ENCODE measurements around the gene ARID3B.
A peak's percentile ranks its signal among the peaks of the same experiment; 100 is the strongest.
"Not testable (repeated sequence)": the region's sequence is repeated elsewhere in the genome, so short reads cannot be mapped to it uniquely, and the experiment has no call there.

The ARID3B gene, protein sequence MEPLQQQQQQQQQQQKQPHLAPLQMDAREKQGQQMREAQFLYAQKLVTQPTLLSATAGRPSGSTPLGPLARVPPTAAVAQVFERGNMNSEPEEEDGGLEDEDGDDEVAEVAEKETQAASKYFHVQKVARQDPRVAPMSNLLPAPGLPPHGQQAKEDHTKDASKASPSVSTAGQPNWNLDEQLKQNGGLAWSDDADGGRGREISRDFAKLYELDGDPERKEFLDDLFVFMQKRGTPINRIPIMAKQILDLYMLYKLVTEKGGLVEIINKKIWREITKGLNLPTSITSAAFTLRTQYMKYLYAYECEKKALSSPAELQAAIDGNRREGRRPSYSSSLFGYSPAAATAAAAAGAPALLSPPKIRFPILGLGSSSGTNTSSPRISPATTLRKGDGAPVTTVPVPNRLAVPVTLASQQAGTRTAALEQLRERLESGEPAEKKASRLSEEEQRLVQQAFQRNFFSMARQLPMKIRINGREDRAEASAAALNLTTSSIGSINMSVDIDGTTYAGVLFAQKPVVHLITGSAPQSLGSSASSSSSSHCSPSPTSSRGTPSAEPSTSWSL
- total RNA-seq = 41.4 to 96.8 (median 62.5) reads per million in 9 experiments

DNA sequence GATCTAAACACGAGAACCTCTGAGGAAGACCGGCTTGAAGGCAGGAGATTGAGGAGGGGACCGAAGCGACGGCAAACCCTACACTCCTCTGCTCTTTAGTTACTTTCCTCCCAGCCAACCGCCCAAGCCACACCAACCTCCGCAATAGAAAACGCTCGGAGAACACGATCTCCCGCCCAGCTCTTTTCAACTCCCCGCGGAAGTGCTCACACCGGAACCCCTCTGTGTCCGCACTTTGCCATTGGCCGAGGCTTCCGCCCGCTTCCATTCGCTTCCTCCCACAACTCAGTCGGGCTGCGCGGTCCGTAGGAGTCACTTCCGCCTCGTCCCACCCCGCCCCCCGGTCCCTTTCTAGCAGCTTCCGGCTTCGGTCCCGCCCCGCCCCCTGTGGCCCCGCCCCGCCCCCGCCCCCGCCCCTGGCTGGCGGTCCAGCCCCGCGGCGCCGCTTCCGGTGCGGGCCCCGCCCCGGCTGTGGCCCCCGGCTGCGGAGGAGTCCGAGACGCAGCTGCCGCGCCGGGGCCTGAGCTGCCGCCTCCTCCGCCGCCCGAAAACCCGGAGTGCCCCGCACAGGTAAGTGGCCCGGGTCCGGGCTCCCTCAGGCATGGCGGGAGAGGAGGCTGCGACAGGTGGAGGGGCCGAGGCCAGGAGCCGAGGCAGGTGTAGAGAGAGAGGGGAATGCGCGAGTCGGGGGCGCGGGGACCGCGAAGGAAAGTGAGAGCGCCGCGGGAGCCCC, at the start of gene ARID3B:
Gene ARID3B, plus strand, starts transcription at position 460 of the 733 bp plus-strand sequence. CDS start 2,717 bp downstream, outside the sequence.
- peak within 1 kb of the TSS; percentile 91 to 96 for H3K4me3 Mint-ChIP-seq
- H3K27ac Mint-ChIP-seq = peak within 1 kb of the TSS; percentile 74 to 92
- no peaks in the 10 kb centered on the region for H3K27me3 Mint-ChIP-seq
- peaks cover 19% of the 10 kb centered on the region for H3K36me3 Mint-ChIP-seq (ENCODE audit: insufficient read depth)
- ATAC-seq (replicated peaks) = peak; percentile 87
- DNase-seq = peak; percentile 84 to 87 (median 85)
- no peaks in the 10 kb centered on the region for H3K9me3 Mint-ChIP-seq
- H3K4me1 Mint-ChIP-seq (ENCODE audit: low read depth in 2 of 2) = peaks cover 39 to 45% of the 10 kb centered on the region in 2 donors

DNA sequence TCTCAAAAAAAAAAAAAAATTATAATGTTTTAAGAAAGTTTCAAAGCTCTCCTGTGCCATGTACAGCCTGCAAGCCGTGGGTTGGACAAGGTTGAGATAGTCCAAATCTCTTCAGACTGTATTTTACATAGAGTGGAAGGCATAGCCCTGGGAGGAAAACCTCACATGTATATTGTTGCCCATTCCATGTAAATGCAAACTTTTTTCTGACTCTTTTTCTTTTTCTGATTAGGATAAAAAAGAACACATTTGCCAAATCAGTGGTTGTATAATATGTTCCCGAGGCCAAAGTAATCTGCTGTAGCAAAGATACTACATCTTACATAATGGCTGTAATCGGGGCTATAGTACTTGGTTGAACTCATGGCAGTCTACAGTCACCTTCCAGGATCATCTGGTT, 44.4 kb upstream of the ARID3B start:
- no peaks in the 10 kb centered on the region for H3K9me3 Mint-ChIP-seq
- no peak overlapping the region for H3K27ac Mint-ChIP-seq
- peaks cover 11% of the 10 kb centered on the region for H3K36me3 Mint-ChIP-seq (ENCODE audit: insufficient read depth)
- no peaks in the 10 kb centered on the region for H3K4me1 Mint-ChIP-seq (ENCODE audit: low read depth in 2 of 2)
- no peak overlapping the region for H3K4me3 Mint-ChIP-seq
- ATAC-seq (replicated peaks) = no peak
- no peaks in the 10 kb centered on the region for H3K27me3 Mint-ChIP-seq
- DNase-seq = no peak

DNA sequence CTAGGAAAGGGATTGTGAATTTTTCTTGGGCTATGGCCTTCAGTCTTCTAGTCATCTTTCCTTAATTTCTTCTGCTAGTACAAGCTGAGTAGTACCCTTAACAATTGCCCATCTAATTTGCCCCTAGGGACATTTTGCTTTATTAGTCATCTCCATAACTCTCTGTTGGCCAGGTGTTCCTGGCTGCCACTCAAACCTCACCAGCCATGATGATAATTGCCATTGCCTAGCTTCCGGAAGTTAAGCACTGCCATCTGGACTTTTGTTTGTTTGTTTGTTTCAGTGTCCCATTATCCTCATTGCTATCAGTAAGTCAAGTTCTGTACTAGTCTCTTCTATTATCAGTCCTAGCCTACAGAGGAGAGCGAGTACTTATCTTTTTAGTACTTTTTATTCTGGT, 43.4 kb upstream of the ARID3B start:
- DNase-seq = no peak
- Mint-ChIP-seq H3K9me3 (no peaks in the 10 kb centered on the region), H3K27ac (no peak overlapping the region), H3K4me1 (ENCODE audit: low read depth in 2 of 2) (no peaks in the 10 kb centered on the region), H3K36me3 (ENCODE audit: insufficient read depth) (peaks cover 9% of the 10 kb centered on the region), H3K4me3 (no peak overlapping the region), H3K27me3 (no peaks in the 10 kb centered on the region)
- no peak for ATAC-seq (replicated peaks)

DNA sequence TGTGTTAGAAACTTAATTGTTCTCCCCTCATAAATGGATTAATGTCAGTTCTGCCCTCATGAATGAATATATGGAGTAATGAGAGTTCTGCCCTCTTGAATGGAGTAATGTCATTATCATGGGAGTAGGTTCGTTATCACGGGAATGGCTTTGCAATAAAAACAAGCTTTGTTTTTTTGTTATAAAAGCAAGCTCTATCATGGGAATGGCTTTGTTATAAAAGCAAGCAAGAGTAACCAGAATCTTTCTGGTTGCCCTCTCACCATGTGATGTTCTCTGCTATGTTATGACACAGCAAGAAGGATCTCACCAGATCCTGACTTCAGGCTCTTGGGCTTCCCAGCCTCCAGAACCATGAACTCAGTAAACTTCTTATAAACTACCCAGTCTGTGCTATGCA, 41.7 kb upstream of the ARID3B start:
- Mint-ChIP-seq H3K36me3 (ENCODE audit: insufficient read depth) (peaks cover 8% of the 10 kb centered on the region), H3K27me3 (no peaks in the 10 kb centered on the region), H3K9me3 (no peaks in the 10 kb centered on the region), H3K4me1 (ENCODE audit: low read depth in 2 of 2) (no peaks in the 10 kb centered on the region), H3K27ac (no peak overlapping the region), H3K4me3 (no peak overlapping the region)
- no peak for DNase-seq
- ATAC-seq (replicated peaks) = no peak

DNA sequence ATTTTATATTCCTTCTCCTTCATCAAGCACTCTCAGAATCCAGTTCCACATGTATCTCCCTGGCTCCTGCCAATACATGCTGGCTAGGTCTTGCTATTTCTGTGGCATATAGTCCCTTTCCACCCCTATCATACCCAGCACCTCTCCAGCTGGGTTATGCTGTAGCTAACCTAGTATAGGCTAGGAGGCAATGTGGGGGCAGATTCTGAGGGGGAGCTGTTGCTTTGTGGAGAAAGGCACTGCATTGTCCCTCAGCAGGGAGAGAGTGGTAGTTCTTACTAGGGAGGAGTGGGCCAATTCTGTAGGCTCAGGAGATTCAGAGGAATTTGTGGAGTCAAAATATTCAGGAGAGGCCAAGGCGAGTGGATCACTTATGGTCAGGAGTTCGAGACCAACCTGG, 40.6 kb upstream of the ARID3B start:
- Mint-ChIP-seq H3K27ac (no peak overlapping the region), H3K36me3 (ENCODE audit: insufficient read depth) (peaks cover 8% of the 10 kb centered on the region), H3K27me3 (no peaks in the 10 kb centered on the region), H3K9me3 (no peaks in the 10 kb centered on the region), H3K4me3 (no peak overlapping the region), H3K4me1 (ENCODE audit: low read depth in 2 of 2) (no peaks in the 10 kb centered on the region)
- ATAC-seq (replicated peaks) (no peak), DNase-seq (no peak)

DNA sequence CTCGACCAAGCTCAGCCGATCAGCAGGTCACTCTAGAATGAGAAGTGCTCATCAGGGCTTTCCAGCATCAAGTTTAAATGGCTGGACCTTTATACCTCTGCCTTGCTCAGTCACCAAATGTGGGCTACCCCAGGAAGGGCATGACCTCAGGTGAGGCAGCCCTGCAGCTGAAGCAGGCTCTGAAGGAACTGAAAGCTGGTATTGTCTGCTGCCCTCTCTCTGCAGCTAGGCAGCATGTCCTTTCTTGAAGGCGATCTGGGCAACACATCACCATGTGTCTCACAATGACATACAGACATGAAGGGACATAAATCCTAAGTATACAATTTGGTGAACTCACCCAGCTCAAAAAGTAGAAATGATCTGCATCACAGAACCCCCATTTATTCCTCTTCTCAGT, 38.7 kb upstream of the ARID3B start:
- no peak for ATAC-seq (replicated peaks)
- Mint-ChIP-seq H3K4me1 (ENCODE audit: low read depth in 2 of 2) (no peaks in the 10 kb centered on the region), H3K27me3 (no peaks in the 10 kb centered on the region), H3K9me3 (no peaks in the 10 kb centered on the region), H3K4me3 (no peak overlapping the region), H3K27ac (no peak overlapping the region), H3K36me3 (ENCODE audit: insufficient read depth) (peaks cover 8% of the 10 kb centered on the region)
- no peak for DNase-seq

DNA sequence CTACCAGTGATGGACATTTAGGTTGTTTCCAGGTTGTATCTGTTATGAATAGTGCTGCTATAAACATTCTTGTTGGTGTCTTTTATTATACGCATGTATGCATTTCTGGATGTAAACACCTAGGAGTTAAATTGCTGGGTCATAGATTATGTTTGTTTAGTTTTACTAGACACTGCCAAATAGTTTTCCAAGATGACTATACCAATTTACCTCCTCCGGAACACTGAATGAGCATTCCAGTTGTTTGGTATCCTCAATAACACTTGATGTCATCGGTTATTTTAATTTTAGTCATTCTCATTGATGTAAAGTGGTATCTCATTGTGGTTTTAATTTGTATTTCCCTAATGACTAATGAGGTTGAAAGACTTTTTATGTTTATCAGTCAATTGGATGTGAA, 36.6 kb upstream of the ARID3B start:
- Mint-ChIP-seq H3K9me3 (no peaks in the 10 kb centered on the region), H3K4me3 (no peak overlapping the region), H3K27me3 (no peaks in the 10 kb centered on the region), H3K4me1 (ENCODE audit: low read depth in 2 of 2) (no peaks in the 10 kb centered on the region), H3K36me3 (ENCODE audit: insufficient read depth) (peaks cover 12% of the 10 kb centered on the region), H3K27ac (no peak overlapping the region)
- ATAC-seq (replicated peaks) (no peak), DNase-seq (no peak)

DNA sequence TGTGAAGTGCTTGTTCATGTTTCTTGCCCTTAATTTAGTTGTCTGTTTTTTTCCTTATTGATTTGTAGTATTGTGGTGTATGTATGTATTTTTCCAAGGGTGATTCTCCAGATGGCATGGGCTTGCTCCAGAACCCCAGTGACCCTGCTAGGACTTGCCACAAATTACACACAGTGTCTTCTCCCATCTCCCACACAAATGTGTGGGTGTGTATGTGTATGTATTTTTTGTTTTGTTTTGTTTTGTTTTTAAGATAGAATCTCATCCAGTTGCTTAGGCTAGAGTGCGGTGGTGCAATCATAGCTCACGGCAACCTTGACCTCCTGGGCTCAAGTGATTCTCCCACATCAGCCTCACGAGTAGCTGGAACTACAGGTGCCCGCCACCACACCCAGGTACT, 36.2 kb upstream of the ARID3B start:
- H3K9me3 Mint-ChIP-seq = no peaks in the 10 kb centered on the region
- DNase-seq = no peak
- H3K36me3 Mint-ChIP-seq (ENCODE audit: insufficient read depth) = peaks cover 13% of the 10 kb centered on the region
- H3K4me3 Mint-ChIP-seq = no peak overlapping the region
- H3K27ac Mint-ChIP-seq = no peak overlapping the region
- no peaks in the 10 kb centered on the region for H3K4me1 Mint-ChIP-seq (ENCODE audit: low read depth in 2 of 2)
- no peak for ATAC-seq (replicated peaks)
- no peaks in the 10 kb centered on the region for H3K27me3 Mint-ChIP-seq

DNA sequence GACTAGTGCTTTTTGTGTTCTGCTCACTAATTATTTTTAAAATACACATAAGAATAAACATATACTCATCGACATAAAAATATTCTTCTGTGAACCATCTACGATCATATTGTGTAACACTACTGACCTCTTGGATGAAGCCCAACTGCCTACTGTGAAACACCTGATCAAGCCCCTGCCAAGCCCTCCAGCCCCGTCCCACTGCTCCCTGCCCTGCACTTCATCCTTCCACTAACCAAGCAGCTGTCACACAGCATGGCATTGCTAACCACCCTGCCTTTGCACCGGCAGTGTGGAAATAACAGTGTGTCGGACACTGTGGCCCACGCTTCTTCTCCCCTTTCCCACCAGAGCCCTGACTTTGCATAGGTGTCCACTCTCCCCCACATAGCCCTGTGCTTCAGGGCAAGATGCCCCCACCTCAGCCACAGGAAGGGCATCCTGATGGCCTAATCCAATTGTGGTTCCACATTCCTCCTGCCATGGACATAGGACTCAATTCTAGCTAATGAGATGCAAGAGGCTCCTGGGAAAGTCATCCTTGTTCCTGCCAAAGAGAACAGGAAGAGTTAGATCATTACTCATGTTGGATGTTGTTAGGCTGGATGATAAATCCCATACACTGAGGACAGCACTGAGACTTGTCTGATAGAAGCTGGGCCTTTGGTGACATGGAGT, 35.0 kb upstream of the ARID3B start:
- H3K4me3 Mint-ChIP-seq = no peak overlapping the region
- no peaks in the 10 kb centered on the region for H3K27me3 Mint-ChIP-seq
- H3K36me3 Mint-ChIP-seq (ENCODE audit: insufficient read depth) = peaks cover 11% of the 10 kb centered on the region
- ATAC-seq (replicated peaks) (no peak), DNase-seq (no peak)
- H3K4me1 Mint-ChIP-seq (ENCODE audit: low read depth in 2 of 2) = no peaks in the 10 kb centered on the region
- no peaks in the 10 kb centered on the region for H3K9me3 Mint-ChIP-seq
- H3K27ac Mint-ChIP-seq = no peak overlapping the region

DNA sequence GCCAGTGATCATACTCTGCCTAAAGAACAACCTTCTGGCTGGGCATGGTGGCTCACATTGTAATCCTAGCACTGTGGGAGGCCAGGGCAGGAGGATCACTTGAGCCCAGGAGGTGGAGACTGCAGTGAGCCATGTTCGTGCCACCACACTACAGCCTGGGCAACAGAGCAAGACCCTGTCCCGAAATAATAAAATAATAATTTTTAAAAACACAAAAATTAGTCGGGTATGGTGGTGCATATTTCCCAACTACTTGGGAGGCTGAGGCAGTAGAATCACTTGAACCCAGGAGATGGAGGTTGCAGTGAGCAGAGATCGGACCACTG, 34.5 kb upstream of the ARID3B start:
- H3K4me1 Mint-ChIP-seq (ENCODE audit: low read depth in 2 of 2) = no peaks in the 10 kb centered on the region
- no peak overlapping the region for H3K4me3 Mint-ChIP-seq
- ATAC-seq (replicated peaks) = no peak
- H3K27ac Mint-ChIP-seq = no peak overlapping the region
- DNase-seq = no peak
- no peaks in the 10 kb centered on the region for H3K27me3 Mint-ChIP-seq
- H3K36me3 Mint-ChIP-seq (ENCODE audit: insufficient read depth) = peaks cover 11% of the 10 kb centered on the region
- no peaks in the 10 kb centered on the region for H3K9me3 Mint-ChIP-seq

DNA sequence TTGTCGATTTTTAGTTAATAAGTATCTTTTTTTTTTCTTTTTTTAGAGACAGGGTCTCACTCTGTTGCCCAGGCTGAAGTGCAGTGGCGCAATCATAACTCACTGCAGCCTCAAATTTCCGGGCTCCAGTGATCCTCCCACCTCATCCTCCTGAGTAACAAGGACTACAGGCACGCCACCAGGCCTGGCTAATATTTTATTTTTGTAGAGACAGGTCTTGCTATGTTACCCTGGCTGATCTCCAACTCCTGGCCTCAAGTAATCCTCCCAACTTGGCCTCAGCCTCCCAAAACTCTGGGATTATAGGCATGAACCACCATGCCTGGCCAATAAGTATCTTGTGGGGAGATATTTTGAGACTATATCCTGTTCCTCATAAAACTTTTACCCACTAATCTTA, 29.4 kb upstream of the ARID3B start:
- DNase-seq = no peak
- H3K4me3 Mint-ChIP-seq = no peak overlapping the region
- no peak for ATAC-seq (replicated peaks)
- peaks cover 0 to 5% of the 10 kb centered on the region in 2 donors for H3K4me1 Mint-ChIP-seq (ENCODE audit: low read depth in 2 of 2)
- peak overlapping the region in 1 of 2 donors; percentile 17 for H3K27ac Mint-ChIP-seq
- peaks cover 6% of the 10 kb centered on the region for H3K36me3 Mint-ChIP-seq (ENCODE audit: insufficient read depth)
- no peaks in the 10 kb centered on the region for H3K27me3 Mint-ChIP-seq
- no peaks in the 10 kb centered on the region for H3K9me3 Mint-ChIP-seq

DNA sequence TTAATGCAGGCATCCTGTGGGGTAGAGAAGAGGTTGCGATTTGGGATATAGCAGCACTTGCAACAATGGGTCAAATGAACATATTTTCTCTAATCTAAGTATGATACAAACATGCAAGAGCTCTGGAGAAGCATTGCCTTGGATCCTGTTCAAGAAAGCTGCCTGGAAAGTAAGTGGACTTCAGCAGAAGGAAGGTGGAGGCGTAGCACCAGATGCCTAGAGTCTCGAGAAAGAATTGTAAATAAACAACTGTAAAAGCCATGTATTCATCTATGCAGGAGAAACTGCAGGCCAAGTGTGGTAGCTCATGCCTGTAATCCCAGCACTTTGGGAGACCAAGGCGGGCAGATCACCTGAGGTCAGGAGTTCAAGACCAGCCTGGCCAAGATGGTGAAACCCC, 27.0 kb upstream of the ARID3B start:
- H3K27me3 Mint-ChIP-seq; H3K4me3 Mint-ChIP-seq; H3K4me1 Mint-ChIP-seq (ENCODE audit: low read depth in 2 of 2); DNase-seq; H3K9me3 Mint-ChIP-seq; H3K36me3 Mint-ChIP-seq (ENCODE audit: insufficient read depth); H3K27ac Mint-ChIP-seq; ATAC-seq (replicated peaks): not testable (repeated sequence)

DNA sequence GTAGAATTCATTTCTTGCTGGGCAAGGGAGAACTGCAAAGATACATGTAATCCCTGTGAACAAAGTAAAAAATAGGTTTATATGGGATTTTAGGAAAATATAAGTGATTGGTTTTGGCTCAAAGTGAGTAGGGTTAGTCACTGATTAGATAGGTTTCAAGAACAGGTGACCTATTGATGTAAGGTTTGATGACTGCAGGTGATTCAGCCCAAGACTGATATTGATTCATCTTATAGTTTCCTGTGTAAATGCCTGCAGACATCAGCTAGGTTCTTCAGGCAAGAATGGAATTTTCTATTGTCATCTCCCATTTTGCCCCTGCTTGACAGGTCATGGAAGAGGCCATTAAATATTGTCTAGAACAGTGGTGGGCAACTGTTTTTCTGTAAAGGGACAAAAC, 23.9 kb upstream of the ARID3B start:
- ATAC-seq (replicated peaks) (no peak), DNase-seq (no peak)
- H3K27me3 Mint-ChIP-seq = no peaks in the 10 kb centered on the region
- no peak overlapping the region for H3K27ac Mint-ChIP-seq
- H3K36me3 Mint-ChIP-seq (ENCODE audit: insufficient read depth) = no peaks in the 10 kb centered on the region
- H3K4me3 Mint-ChIP-seq = no peak overlapping the region
- peaks cover 0 to 1% of the 10 kb centered on the region in 2 donors for H3K4me1 Mint-ChIP-seq (ENCODE audit: low read depth in 2 of 2)
- H3K9me3 Mint-ChIP-seq = no peaks in the 10 kb centered on the region

Measured in effector memory CD8-positive, alpha-beta T cell (primary cell).